Stimulated activated CD4-positive, alpha-beta T cell treated with anti-CD3 and anti-CD28 coated beads, TNF-alpha, amount 100 ng/mL, for 4 hours (primary cell): ENCODE results near the gene PHKA2.
"Not testable (repeated sequence)": the region's sequence is repeated elsewhere in the genome, so short reads cannot be mapped to it uniquely, and the experiment has no call there.

Source experiments
- DNase-seq, 3 experiments: peaks; one replicate each; pipeline ENCODE4 v3.0.0-alpha.2; 2020; ENCODE audit warnings: low read depth in 3 of 3

The PHKA2 gene

GRCh38 chrX:18864390-18864920 is 119.5 kb downstream of the PHKA2 start:
- no peak for DNase-seq

- no peak for DNase-seq
Observed at GRCh38 chrX:18861511-18861910, 122.4 kb downstream of the PHKA2 start.

GRCh38 chrX:18856645-18856997 is 127.3 kb downstream of the PHKA2 start:
- DNase-seq, result no peak

- no peak for DNase-seq
Observed at GRCh38 chrX:18855919-18856644, 127.8 kb downstream of the PHKA2 start.

- DNase-seq, result not testable (repeated sequence)
Observed at GRCh38 chrX:18847901-18848300, 136.0 kb downstream of the PHKA2 start.
